Measurements from ENCODE around the gene HEXA.
"Not testable (repeated sequence)": the region's sequence is repeated elsewhere in the genome, so short reads cannot be mapped to it uniquely, and the experiment has no call there.

HEXA gene

DNA sequence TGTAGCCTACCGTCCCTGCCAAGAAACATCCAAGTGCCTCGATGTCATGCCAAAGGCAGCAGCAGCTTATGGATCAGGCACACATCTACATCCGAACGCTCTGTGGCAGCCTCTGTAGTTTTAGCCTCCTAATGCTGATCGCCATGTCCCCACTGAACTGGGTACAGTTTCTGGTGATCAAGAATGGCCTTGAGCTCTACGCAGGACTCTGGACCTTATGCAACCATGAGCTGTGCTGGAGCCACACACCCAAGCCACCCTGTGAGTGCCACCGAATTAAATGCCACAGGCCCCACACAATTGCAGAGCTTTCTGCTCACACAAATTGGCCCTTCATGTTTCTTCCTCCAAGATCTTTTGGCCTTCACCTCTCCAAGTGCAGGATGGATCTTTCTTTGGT, 22.8 kb upstream of the HEXA start:
- no peak overlapping the region for H3K9ac ChIP-seq (ENCODE audit: low read length)
- H3K4me3 ChIP-seq (ENCODE audit: insufficient read depth, low read length, poor library complexity, severe bottlenecking): no peak overlapping the region
- H3K4me2 ChIP-seq (ENCODE audit: low read depth, low read length, poor library complexity, severe bottlenecking): no peak overlapping the region
- H3K27ac ChIP-seq (ENCODE audit: low read depth, low read length): no peak overlapping the region
- H2AFZ ChIP-seq (ENCODE audit: low read depth, low read length, severe bottlenecking): no peak overlapping the region
- no peaks in the 10 kb centered on the region for H3F3A ChIP-seq (ENCODE audit: insufficient read depth)
- no peaks in the 10 kb centered on the region for H3K9me2 ChIP-seq (replicated peaks; ENCODE audit: insufficient read depth, low read length)
- TF ChIP-seq, protein P1, sequence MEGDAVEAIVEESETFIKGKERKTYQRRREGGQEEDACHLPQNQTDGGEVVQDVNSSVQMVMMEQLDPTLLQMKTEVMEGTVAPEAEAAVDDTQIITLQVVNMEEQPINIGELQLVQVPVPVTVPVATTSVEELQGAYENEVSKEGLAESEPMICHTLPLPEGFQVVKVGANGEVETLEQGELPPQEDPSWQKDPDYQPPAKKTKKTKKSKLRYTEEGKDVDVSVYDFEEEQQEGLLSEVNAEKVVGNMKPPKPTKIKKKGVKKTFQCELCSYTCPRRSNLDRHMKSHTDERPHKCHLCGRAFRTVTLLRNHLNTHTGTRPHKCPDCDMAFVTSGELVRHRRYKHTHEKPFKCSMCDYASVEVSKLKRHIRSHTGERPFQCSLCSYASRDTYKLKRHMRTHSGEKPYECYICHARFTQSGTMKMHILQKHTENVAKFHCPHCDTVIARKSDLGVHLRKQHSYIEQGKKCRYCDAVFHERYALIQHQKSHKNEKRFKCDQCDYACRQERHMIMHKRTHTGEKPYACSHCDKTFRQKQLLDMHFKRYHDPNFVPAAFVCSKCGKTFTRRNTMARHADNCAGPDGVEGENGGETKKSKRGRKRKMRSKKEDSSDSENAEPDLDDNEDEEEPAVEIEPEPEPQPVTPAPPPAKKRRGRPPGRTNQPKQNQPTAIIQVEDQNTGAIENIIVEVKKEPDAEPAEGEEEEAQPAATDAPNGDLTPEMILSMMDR (IDR thresholded peaks at IDR 0.05; ENCODE audit: insufficient read depth, low read length, poor library complexity, severe bottlenecking): no peak
- no peak for TF ChIP-seq EZH2phosphoT487 (conservative IDR thresholded peaks at IDR 0.05; ENCODE audit: low read length)
- H3K79me2 ChIP-seq (ENCODE audit: insufficient read depth, low read length): no peaks in the 10 kb centered on the region
- H3K9me3 ChIP-seq (ENCODE audit: insufficient read depth, low read length): no peaks in the 10 kb centered on the region
- H4K20me1 ChIP-seq (ENCODE audit: low read depth, low read length): no peaks in the 10 kb centered on the region
- no peaks in the 10 kb centered on the region for H3K36me3 ChIP-seq (ENCODE audit: low read length)
- no peaks in the 10 kb centered on the region for H3K27me3 ChIP-seq (ENCODE audit: low read length)

DNA sequence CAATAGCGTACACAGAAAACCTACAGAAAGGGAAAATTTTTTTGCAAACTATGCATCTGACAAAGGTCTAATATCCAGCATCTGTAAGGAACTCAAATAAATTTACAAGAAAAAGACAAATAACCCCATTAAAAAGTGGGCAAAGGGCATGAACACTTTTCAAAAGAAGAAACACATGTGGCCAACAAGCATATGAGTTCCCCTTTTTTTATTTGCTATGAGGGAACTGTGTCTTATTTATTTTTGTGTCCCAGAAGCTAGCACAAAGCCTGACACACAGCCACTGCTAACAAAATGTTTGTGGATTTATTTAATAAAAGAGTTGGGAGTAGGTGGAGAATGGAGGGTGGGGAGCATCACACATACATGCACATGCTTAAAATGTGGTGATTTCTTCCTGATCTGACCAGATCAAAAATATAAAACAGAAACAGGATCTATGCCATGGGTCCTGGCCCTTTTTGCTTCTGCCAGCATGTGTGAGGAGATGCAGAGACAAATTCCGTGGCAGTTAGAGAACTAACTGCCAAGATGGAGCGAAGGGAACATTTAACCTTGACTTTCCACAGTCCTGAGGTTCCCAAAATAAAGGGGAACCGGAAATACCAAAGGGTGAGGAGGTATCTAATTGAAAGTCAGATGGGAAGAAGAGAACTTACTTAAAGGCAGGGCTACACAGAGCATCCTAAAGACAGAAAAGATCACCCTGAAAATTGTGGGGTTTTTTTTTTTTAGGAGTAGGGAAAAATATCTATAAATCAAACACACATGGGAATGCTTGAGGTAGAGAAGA, 22.2 kb upstream of the HEXA start, which contains the start of gene TMEM202:
Gene TMEM202 (plus strand): TSS at position 510 of the 793 bp plus-strand sequence. CDS start 22 bp downstream, at position 532.
- Histone ChIP-seq H3K27ac (ENCODE audit: low read depth, low read length) (no peak within 1 kb of the TSS), H2AFZ (ENCODE audit: low read depth, low read length, severe bottlenecking) (no peak within 1 kb of the TSS)
- TF ChIP-seq, protein P1 (IDR thresholded peaks at IDR 0.05; ENCODE audit: insufficient read depth, low read length, poor library complexity, severe bottlenecking): no peak
- no peak for TF ChIP-seq EZH2phosphoT487 (conservative IDR thresholded peaks at IDR 0.05; ENCODE audit: low read length)

DNA sequence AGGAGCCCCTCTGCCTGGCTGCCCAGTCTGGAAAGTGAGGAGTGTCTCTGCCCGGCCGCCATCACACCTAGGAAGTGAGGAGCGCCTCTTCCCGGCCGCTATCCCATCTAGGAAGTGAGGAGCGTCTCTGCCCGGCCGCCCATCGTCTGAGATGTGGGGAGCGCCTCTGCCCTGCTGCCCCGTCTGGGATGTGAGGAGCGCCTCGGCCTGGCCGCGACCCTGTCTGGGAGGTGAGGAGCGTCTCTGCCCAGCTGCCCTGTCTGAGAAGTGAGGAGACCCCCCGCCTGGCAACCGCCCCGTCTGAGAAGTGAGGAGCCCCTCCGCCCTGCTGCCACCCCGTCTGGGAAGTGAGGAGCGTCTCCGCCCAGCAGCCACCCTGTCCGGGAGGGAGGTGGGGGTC, 20.5 kb upstream of the HEXA start:
- not testable (repeated sequence) for H3K9me2 ChIP-seq (replicated peaks; ENCODE audit: insufficient read depth, low read length); H3K4me3 ChIP-seq (ENCODE audit: insufficient read depth, low read length, poor library complexity, severe bottlenecking); H3K4me2 ChIP-seq (ENCODE audit: low read depth, low read length, poor library complexity, severe bottlenecking); H3K36me3 ChIP-seq (ENCODE audit: low read length); H3K9me3 ChIP-seq (ENCODE audit: insufficient read depth, low read length); H2AFZ ChIP-seq (ENCODE audit: low read depth, low read length, severe bottlenecking); H3K27me3 ChIP-seq (ENCODE audit: low read length); H3K79me2 ChIP-seq (ENCODE audit: insufficient read depth, low read length); H3F3A ChIP-seq (ENCODE audit: insufficient read depth); H3K9ac ChIP-seq (ENCODE audit: low read length); H3K27ac ChIP-seq (ENCODE audit: low read depth, low read length); H4K20me1 ChIP-seq (ENCODE audit: low read depth, low read length)

More for the DNA sequence above, 22.2 kb upstream of the HEXA start, which contains the start of gene TMEM202:
- Histone ChIP-seq H3K79me2 (ENCODE audit: insufficient read depth, low read length) (no peaks in the 10 kb centered on the region), H3K4me3 (ENCODE audit: insufficient read depth, low read length, poor library complexity, severe bottlenecking) (no peak within 1 kb of the TSS), H3K36me3 (ENCODE audit: low read length) (no peaks in the 10 kb centered on the region), H3K9me3 (ENCODE audit: insufficient read depth, low read length) (no peaks in the 10 kb centered on the region), H4K20me1 (ENCODE audit: low read depth, low read length) (no peaks in the 10 kb centered on the region), H3K4me2 (ENCODE audit: low read depth, low read length, poor library complexity, severe bottlenecking) (no peak within 1 kb of the TSS), H3F3A (ENCODE audit: insufficient read depth) (no peaks in the 10 kb centered on the region), H3K9me2 (replicated peaks; ENCODE audit: insufficient read depth, low read length) (no peaks in the 10 kb centered on the region), H3K27me3 (ENCODE audit: low read length) (no peaks in the 10 kb centered on the region), H3K9ac (ENCODE audit: low read length) (no peak within 1 kb of the TSS)

DNA sequence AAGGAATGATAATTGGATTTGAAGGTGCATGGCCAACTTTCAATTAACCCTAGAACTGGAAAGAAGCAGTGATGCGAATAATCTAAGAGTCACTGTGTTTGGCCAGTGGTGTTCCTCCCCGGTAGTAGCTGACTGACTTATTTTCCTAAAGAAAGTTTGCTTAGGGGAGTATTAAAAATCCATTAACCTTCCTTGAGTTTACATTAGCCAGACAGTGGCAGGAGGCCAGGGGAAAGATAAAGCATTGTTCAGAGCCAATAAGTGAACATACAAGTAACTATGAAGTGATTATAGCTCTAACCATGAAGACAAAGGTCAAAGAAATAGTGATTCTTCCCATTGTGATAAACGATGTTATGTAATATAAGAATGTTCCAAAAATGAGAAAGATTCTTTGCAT, 13.4 kb upstream of the HEXA start:
- Histone ChIP-seq H2AFZ (ENCODE audit: low read depth, low read length, severe bottlenecking) (no peak overlapping the region), H3K4me2 (ENCODE audit: low read depth, low read length, poor library complexity, severe bottlenecking) (no peak overlapping the region), H3K36me3 (ENCODE audit: low read length) (no peaks in the 10 kb centered on the region), H3K27me3 (ENCODE audit: low read length) (no peaks in the 10 kb centered on the region), H3K9ac (ENCODE audit: low read length) (no peak overlapping the region), H3K9me3 (ENCODE audit: insufficient read depth, low read length) (no peaks in the 10 kb centered on the region), H3K27ac (ENCODE audit: low read depth, low read length) (no peak overlapping the region), H4K20me1 (ENCODE audit: low read depth, low read length) (no peaks in the 10 kb centered on the region), H3K9me2 (replicated peaks; ENCODE audit: insufficient read depth, low read length) (no peaks in the 10 kb centered on the region), H3K79me2 (ENCODE audit: insufficient read depth, low read length) (no peaks in the 10 kb centered on the region), H3K4me3 (ENCODE audit: insufficient read depth, low read length, poor library complexity, severe bottlenecking) (no peak overlapping the region), H3F3A (ENCODE audit: insufficient read depth) (no peaks in the 10 kb centered on the region)
- TF ChIP-seq, protein P1 (IDR thresholded peaks at IDR 0.05; ENCODE audit: insufficient read depth, low read length, poor library complexity, severe bottlenecking): no peak
- no peak for TF ChIP-seq EZH2phosphoT487 (conservative IDR thresholded peaks at IDR 0.05; ENCODE audit: low read length)
